ENCODE results near the gene MELTF.

Gene MELTF

GRCh38 chr3:197027151-197027895, 2.3 kb downstream of the MELTF start:
- no peak for DNase-seq (ENCODE audit: low read depth in 2 of 2)

- no peak for DNase-seq (ENCODE audit: low read depth in 2 of 2)
Observed at GRCh38 chr3:197026481-197026866, 3.1 kb downstream of the MELTF start.

GRCh38 chr3:197025736-197026480, 3.7 kb downstream of the MELTF start:
- no peak for DNase-seq (ENCODE audit: low read depth in 2 of 2)

- DNase-seq (ENCODE audit: low read depth in 2 of 2), result no peak
Observed at GRCh38 chr3:197024881-197025735, 4.5 kb downstream of the MELTF start.

GRCh38 chr3:197023998-197024651, 5.5 kb downstream of the MELTF start:
- DNase-seq (ENCODE audit: low read depth in 2 of 2), result no peak

GRCh38 chr3:197023241-197023997, 6.2 kb downstream of the MELTF start:
- no peak for DNase-seq (ENCODE audit: low read depth in 2 of 2)

GRCh38 chr3:197022405-197023231, 7.0 kb downstream of the MELTF start:
- no peak for DNase-seq (ENCODE audit: low read depth in 2 of 2)

GRCh38 chr3:197021729-197022404, 7.8 kb downstream of the MELTF start:
- DNase-seq (ENCODE audit: low read depth in 2 of 2), result no peak

GRCh38 chr3:197021231-197021630, 8.4 kb downstream of the MELTF start:
- DNase-seq (ENCODE audit: low read depth in 2 of 2), result no peak

GRCh38 chr3:197019535-197019934, 10.1 kb downstream of the MELTF start:
- no peak for DNase-seq (ENCODE audit: low read depth in 2 of 2)

- no peak for DNase-seq (ENCODE audit: low read depth in 2 of 2)
Observed at GRCh38 chr3:197019021-197019420, 10.6 kb downstream of the MELTF start.

- no peak for DNase-seq (ENCODE audit: low read depth in 2 of 2)
Observed at GRCh38 chr3:197017003-197017402, 12.6 kb downstream of the MELTF start.

GRCh38 chr3:197015790-197016736, 13.6 kb downstream of the MELTF start:
- DNase-seq (ENCODE audit: low read depth in 2 of 2), result no peak

GRCh38 chr3:197014942-197015575, 14.6 kb downstream of the MELTF start:
- DNase-seq (ENCODE audit: low read depth in 2 of 2), result no peak

- no peak for DNase-seq (ENCODE audit: low read depth in 2 of 2)
Observed at GRCh38 chr3:197014024-197014423, 15.6 kb downstream of the MELTF start.

- no peak for DNase-seq (ENCODE audit: low read depth in 2 of 2)
Observed at GRCh38 chr3:197012540-197012883, 17.1 kb downstream of the MELTF start.

- DNase-seq (ENCODE audit: low read depth in 2 of 2), result no peak
Observed at GRCh38 chr3:197011780-197012539, 17.7 kb downstream of the MELTF start.

All from stimulated activated CD4-positive, alpha-beta T cell treated with anti-CD3 and anti-CD28 coated beads, Interleukin-1b, Interleukin-23, amount 100 ng/mL, for 4 hours (primary cell).